HepG2 (cell line): ENCODE results near the gene NKX1-1. TPM values are rescaled to one million over a fixed set of nuclear protein-coding genes. Genes with fewer than 3 reads are reported as not detected.

ENCODE experiments used
- HNRNPUL1 ChIP-seq: fragments of 200-400 bp; formaldehyde crosslinking; IDR thresholded peaks from 2 replicates; pipeline ENCODE4 v1.6.1; 2017; ENCODE audit warnings: low read depth, mild to moderate bottlenecking, low read length, moderate library complexity
- HOXA7 ChIP-seq: sonication (generic); formaldehyde crosslinking; IDR thresholded peaks from 2 replicates; pipeline ENCODE4 v1.8.1; 2022; ENCODE audit warnings: mild to moderate bottlenecking, missing genetic modification reagents, moderate library complexity
- HOXA9 ChIP-seq: sonication (generic); formaldehyde crosslinking; IDR thresholded peaks from 2 replicates; pipeline ENCODE4 v1.8.1; 2022; ENCODE audit warnings: missing genetic modification reagents, mild to moderate bottlenecking, moderate library complexity, borderline replicate concordance
- IRF2 ChIP-seq: IDR thresholded peaks from 2 replicates; pipeline ENCODE4 v1.6.1; 2018; ENCODE audit warnings: missing genetic modification reagents, missing compliant biosample characterization
- MTA1 ChIP-seq: sonication (generic); formaldehyde crosslinking; IDR thresholded peaks from 2 replicates; pipeline ENCODE4 v1.4.0; 2020; ENCODE audit warnings: missing genetic modification reagents, mild to moderate bottlenecking, borderline replicate concordance
- MYC ChIP-seq: sonication (generic); formaldehyde crosslinking; IDR thresholded peaks from 2 replicates; pipeline ENCODE4 v1.9.0; 2021; ENCODE audit warnings: missing genetic modification reagents, borderline replicate concordance
- NBN ChIP-seq: fragments of 450-650 bp; conservative IDR thresholded peaks from 2 replicates; pipeline ENCODE4 v1.6.1; 2017
- STAG1 ChIP-seq: sonication (generic); formaldehyde crosslinking; IDR thresholded peaks from 2 replicates; pipeline ENCODE4 v1.4.0; 2020; ENCODE audit warnings: missing genetic modification reagents
- TBP ChIP-seq: sonication (generic); formaldehyde crosslinking; IDR thresholded peaks from 2 replicates; pipeline ENCODE4 v1.5.0; 2020; ENCODE audit warnings: missing genetic modification reagents
- ZBTB21 ChIP-seq: sonication (generic); formaldehyde crosslinking; IDR thresholded peaks from 2 replicates; pipeline ENCODE4 v1.4.0; 2020; ENCODE audit warnings: missing genetic modification reagents
- ZNF136 ChIP-seq: sonication (generic); formaldehyde crosslinking; IDR thresholded peaks from 2 replicates; pipeline ENCODE4 v1.8.1; 2022; ENCODE audit warnings: low read depth, mild to moderate bottlenecking, moderate library complexity, missing genetic modification reagents
- ZNF20 ChIP-seq: sonication (generic); formaldehyde crosslinking; IDR thresholded peaks from 2 replicates; pipeline ENCODE4 v1.4.0; 2020; ENCODE audit warnings: mild to moderate bottlenecking, moderate library complexity, missing genetic modification reagents
- ZNF550 ChIP-seq: sonication (generic); formaldehyde crosslinking; IDR thresholded peaks from 2 replicates; pipeline ENCODE4 v1.4.0; 2020; ENCODE audit warnings: mild to moderate bottlenecking, missing genetic modification reagents, borderline replicate concordance
- ZNF7 ChIP-seq: IDR thresholded peaks from 2 replicates; pipeline ENCODE4 v1.6.1; 2016; ENCODE audit warnings: missing biosample characterization, missing genetic modification reagents
- ZNF747 ChIP-seq: sonication (generic); formaldehyde crosslinking; IDR thresholded peaks from 2 replicates; pipeline ENCODE4 v1.8.1; 2023; ENCODE audit warnings: missing genetic modification reagents, mild to moderate bottlenecking, borderline replicate concordance
- polyA plus RNA-seq, 8 experiments: library from polyadenylated mRNA; depleted of rRNA in 3 of 8; stranded (reverse) in 7 of 8; unstranded in 1 of 8; fragments of >200 nt; fragmentation: Illumina TruSeq in 4 of 8; extraction: Trizol in 4 of 8; gene quantifications; 2 replicates each; pipeline versions ENCODE4 v1.2.1 to v1.2.3, GENCODE V29; 2011 to 2016; ENCODE audit warnings: low read depth in 4 of 8, missing spikeins in 1 of 8, mixed read lengths in 1 of 8; ENCODE audit not compliant: insufficient read depth in 1 of 8
- total RNA-seq, 5 experiments: library from RNA; depleted of rRNA; stranded (reverse); fragments of >200 nt; fragmentation: Illumina TruSeq; extraction: Trizol; gene quantifications; 2 replicates each; pipeline ENCODE4 v1.2.3, GENCODE V29; 2016; ENCODE audit warnings: low read depth in 1 of 5
- TF ChIP-seq, protein P1 (sequence below): sonication (generic); formaldehyde crosslinking; IDR thresholded peaks from 2 replicates; pipeline ENCODE4 v1.4.0; 2020; ENCODE audit warnings: missing genetic modification reagents
- TF ChIP-seq, protein P2 (sequence below): sonication (generic); formaldehyde crosslinking; IDR thresholded peaks from 2 replicates; pipeline ENCODE4 v1.4.0; 2020; ENCODE audit warnings: missing genetic modification reagents
- TF ChIP-seq, protein P3 (sequence below): sonication (generic); formaldehyde crosslinking; IDR thresholded peaks from 2 replicates; pipeline ENCODE4 v1.5.0; 2020; ENCODE audit warnings: mild to moderate bottlenecking, missing genetic modification reagents, moderate library complexity

NKX1-1 gene
- total and polyA plus RNA-seq, 2 of the 13 experiments (the other 11 are each of a cell fraction or from before 2014, with no cell fraction given): not detected

DNA sequence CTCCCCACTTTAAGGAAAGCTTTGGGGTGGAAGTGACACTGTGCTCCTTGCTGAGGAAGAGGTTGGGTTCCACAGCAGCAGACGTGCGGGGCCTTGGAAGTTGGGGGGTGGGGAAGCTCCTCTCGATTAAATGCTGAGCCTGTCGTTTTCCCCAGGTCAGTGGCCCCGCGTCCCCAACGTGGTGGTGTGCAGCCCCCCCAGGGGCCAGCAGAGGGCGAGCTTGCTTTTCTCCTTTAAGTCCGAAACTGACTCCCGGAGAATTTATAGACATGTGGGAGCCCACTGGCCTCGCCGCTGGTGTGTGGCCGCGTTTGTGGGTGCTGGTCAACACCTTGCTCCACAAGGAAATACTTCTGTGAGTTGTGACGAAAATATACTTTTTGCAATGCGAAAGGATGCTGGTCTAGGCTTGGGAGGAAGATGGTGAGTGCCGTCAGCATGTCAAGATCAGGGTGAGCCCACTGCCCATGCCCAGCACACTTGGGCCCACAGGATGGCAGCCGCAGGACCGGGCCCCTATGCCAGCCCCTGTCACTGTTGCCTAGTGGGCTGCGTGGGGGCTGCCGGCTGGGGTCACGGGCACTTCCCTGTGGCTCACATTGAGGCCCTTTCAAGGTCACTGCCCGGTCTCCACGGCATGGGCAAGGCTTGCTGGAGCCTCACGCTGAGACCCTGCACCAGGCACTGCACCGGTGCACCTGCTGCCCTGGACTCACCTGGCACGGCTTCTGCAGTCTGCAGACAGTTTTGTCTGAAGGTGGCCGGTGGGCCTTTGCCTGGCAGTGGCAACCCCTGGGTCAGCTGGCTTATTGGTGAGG lies 49.9 kb downstream of the NKX1-1 start (continued):
- TF ChIP-seq ZNF20: no peak
- no peak for TF ChIP-seq ZNF7
- TF ChIP-seq MYC: no peak
- TF ChIP-seq, protein P1, sequence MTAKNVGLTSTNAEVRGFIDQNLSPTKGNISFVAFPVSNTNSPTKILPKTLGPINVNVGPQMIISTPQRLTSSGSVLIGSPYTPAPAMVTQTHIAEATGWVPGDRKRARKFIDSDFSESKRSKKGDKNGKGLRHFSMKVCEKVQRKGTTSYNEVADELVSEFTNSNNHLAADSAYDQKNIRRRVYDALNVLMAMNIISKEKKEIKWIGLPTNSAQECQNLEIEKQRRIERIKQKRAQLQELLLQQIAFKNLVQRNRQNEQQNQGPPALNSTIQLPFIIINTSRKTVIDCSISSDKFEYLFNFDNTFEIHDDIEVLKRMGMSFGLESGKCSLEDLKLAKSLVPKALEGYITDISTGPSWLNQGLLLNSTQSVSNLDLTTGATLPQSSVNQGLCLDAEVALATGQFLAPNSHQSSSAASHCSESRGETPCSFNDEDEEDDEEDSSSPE: no peak
- TF ChIP-seq, protein P2, sequence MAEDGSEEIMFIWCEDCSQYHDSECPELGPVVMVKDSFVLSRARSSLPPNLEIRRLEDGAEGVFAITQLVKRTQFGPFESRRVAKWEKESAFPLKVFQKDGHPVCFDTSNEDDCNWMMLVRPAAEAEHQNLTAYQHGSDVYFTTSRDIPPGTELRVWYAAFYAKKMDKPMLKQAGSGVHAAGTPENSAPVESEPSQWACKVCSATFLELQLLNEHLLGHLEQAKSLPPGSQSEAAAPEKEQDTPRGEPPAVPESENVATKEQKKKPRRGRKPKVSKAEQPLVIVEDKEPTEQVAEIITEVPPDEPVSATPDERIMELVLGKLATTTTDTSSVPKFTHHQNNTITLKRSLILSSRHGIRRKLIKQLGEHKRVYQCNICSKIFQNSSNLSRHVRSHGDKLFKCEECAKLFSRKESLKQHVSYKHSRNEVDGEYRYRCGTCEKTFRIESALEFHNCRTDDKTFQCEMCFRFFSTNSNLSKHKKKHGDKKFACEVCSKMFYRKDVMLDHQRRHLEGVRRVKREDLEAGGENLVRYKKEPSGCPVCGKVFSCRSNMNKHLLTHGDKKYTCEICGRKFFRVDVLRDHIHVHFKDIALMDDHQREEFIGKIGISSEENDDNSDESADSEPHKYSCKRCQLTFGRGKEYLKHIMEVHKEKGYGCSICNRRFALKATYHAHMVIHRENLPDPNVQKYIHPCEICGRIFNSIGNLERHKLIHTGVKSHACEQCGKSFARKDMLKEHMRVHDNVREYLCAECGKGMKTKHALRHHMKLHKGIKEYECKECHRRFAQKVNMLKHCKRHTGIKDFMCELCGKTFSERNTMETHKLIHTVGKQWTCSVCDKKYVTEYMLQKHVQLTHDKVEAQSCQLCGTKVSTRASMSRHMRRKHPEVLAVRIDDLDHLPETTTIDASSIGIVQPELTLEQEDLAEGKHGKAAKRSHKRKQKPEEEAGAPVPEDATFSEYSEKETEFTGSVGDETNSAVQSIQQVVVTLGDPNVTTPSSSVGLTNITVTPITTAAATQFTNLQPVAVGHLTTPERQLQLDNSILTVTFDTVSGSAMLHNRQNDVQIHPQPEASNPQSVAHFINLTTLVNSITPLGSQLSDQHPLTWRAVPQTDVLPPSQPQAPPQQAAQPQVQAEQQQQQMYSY: no peak
- TF ChIP-seq ZBTB21: no peak
- no peak for TF ChIP-seq HOXA9 (CRISPR knock-in tag)
- no peak for TF ChIP-seq ZNF747
- TF ChIP-seq IRF2 (CRISPR knock-in tag): no peak
- TF ChIP-seq STAG1 (CRISPR knock-in tag): peak; percentile 74
- no peak for TF ChIP-seq ZNF136 (CRISPR knock-in tag)
- no peak for TF ChIP-seq ZNF550 (CRISPR knock-in tag)
- no peak for TF ChIP-seq MTA1 (CRISPR knock-in tag)
- no peak for TF ChIP-seq HNRNPUL1
- TF ChIP-seq, protein P3, sequence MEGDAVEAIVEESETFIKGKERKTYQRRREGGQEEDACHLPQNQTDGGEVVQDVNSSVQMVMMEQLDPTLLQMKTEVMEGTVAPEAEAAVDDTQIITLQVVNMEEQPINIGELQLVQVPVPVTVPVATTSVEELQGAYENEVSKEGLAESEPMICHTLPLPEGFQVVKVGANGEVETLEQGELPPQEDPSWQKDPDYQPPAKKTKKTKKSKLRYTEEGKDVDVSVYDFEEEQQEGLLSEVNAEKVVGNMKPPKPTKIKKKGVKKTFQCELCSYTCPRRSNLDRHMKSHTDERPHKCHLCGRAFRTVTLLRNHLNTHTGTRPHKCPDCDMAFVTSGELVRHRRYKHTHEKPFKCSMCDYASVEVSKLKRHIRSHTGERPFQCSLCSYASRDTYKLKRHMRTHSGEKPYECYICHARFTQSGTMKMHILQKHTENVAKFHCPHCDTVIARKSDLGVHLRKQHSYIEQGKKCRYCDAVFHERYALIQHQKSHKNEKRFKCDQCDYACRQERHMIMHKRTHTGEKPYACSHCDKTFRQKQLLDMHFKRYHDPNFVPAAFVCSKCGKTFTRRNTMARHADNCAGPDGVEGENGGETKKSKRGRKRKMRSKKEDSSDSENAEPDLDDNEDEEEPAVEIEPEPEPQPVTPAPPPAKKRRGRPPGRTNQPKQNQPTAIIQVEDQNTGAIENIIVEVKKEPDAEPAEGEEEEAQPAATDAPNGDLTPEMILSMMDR (CRISPR knock-in tag): peak; percentile 79
- no peak for TF ChIP-seq NBN
- TF ChIP-seq HOXA7 (CRISPR knock-in tag): no peak
- no peak for TF ChIP-seq TBP (CRISPR knock-in tag)
